Measurements from ENCODE around the gene CCDC158. TPM values are rescaled to one million over a fixed set of nuclear protein-coding genes. Genes with fewer than 3 reads are reported as not detected.
"Not testable (repeated sequence)": the region's sequence is repeated elsewhere in the genome, so short reads cannot be mapped to it uniquely, and the experiment has no call there.

The CCDC158 gene
- total RNA-seq, 2 experiments from 2014 or later: not detected

DNA sequence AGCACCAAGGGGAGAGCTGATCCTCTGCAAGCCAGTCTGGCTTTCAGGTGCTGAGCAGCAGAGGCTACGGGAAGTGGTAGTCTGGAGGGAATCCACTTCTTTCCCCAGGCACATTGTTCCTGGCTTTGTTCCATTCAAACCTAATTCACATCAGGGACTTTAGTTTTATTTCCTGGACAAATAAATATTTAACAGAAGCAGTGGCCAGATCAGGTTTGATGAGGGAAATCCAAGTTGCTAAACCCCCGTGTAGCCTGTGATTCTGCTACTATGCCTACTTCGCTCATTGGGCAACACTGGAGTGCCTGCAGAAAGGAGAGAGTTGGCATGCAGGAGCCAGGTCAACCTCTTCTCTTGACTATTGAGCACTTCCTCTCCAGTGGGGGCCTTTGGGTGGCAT lies 128.2 kb downstream of the CCDC158 start:
- POLR2A ChIA-PET: no interaction called here
- no peak overlapping the region for H3K27ac Mint-ChIP-seq
- H3K36me3 Mint-ChIP-seq (ENCODE audit: low read depth): no peaks in the 10 kb centered on the region
- no peaks in the 10 kb centered on the region for H3K4me1 Mint-ChIP-seq (ENCODE audit: low read depth)
- H3K4me3 Mint-ChIP-seq: no peak overlapping the region
- no peak for TF ChIP-seq CTCF (IDR thresholded peaks at IDR 0.05)
- CTCF ChIA-PET: no interaction called here
- DNase-seq (no peak), ATAC-seq (no peak)
- H3K9me3 Mint-ChIP-seq: peaks cover 6% of the 10 kb centered on the region
- intact Hi-C loops (cut with micrococcal nuclease): no loop called here
- peaks cover 7% of the 10 kb centered on the region for H3K27me3 Mint-ChIP-seq

GRCh38 chr4:76287811-76288210 lies 133.1 kb downstream of the CCDC158 start:
- H3K4me1 Mint-ChIP-seq (ENCODE audit: low read depth); POLR2A ChIA-PET; H3K9me3 Mint-ChIP-seq; H3K27ac Mint-ChIP-seq; H3K36me3 Mint-ChIP-seq (ENCODE audit: low read depth); DNase-seq; H3K4me3 Mint-ChIP-seq; intact Hi-C loops (cut with micrococcal nuclease); ATAC-seq; H3K27me3 Mint-ChIP-seq: not testable (repeated sequence)
- CTCF ChIA-PET: interaction anchor here (0.9 to 1.0 kb wide), 2 partner anchors 91 to 217 kb away, joined by 3 read pairs; no protein-coding TSS in a partner anchor

DNA sequence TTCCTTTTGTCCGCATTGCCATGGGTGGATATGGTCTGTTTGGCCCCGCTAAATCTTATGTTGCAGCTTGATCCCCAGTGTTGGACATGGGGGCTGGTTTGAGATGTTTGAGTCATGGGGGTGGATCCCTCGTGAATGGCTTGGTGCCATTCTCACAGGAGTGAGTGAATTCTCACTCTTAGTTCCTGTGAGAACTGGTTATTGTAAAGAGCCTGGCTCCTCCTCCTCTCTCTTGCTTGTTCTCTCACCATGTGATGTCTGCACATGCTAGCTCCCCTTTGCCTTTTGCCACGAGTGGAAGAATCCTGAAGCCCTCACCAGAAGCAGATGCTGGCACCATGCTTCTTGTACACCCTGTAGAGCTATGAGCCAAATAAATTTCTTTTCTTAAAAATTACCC lies 137.0 kb downstream of the CCDC158 start:
- H3K4me1 Mint-ChIP-seq (ENCODE audit: low read depth): peaks cover 2% of the 10 kb centered on the region
- intact Hi-C loops (cut with micrococcal nuclease): no loop called here
- ATAC-seq: no peak
- TF ChIP-seq CTCF (IDR thresholded peaks at IDR 0.05): no peak
- ChIA-PET CTCF (no interaction called here), POLR2A (no interaction called here)
- H3K27ac Mint-ChIP-seq: no peak overlapping the region
- no peak overlapping the region for H3K4me3 Mint-ChIP-seq
- H3K36me3 Mint-ChIP-seq (ENCODE audit: low read depth): no peaks in the 10 kb centered on the region
- H3K9me3 Mint-ChIP-seq: no peaks in the 10 kb centered on the region
- no peaks in the 10 kb centered on the region for H3K27me3 Mint-ChIP-seq
- DNase-seq: no peak

DNA sequence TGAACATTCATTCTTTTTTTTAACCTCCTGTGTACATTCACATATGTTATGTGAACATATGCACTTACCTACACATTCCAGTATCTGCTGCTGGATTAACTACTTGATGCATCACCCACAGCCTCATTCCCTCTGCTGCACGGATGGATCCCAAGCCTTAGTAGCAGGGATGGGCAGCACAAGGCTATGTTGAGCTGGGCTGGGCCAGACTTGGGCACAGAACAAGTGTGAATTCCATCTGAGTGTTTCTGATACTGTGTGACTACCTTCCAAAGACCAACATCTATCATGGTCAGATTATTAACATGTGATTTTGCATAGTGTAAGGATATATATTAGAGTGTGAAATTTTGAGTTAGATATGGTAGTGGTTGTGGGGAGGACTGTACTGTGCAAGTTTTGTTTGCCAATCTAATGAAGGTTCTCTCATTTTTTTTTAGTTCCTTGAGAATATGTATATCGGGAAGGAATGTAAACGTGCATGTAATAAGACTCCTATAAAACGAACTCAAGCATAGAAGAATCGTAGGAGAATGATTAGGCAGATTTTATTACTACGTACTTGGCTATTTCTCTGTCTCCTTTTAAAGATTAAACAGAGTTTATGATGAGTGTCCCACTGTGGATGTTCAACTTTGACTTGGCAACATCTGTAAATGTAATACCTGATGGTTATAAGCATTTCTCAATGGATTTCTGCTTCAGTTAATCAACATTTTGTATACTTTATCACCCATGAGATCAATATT lies 137.8 kb downstream of the CCDC158 start:
- ChIA-PET CTCF (no interaction called here), POLR2A (no interaction called here)
- Mint-ChIP-seq H3K27ac (no peak overlapping the region), H3K9me3 (no peaks in the 10 kb centered on the region), H3K4me3 (no peak overlapping the region), H3K4me1 (ENCODE audit: low read depth) (peaks cover 2% of the 10 kb centered on the region), H3K36me3 (ENCODE audit: low read depth) (no peaks in the 10 kb centered on the region), H3K27me3 (no peaks in the 10 kb centered on the region)
- intact Hi-C loops (cut with micrococcal nuclease): no loop called here
- TF ChIP-seq CTCF (IDR thresholded peaks at IDR 0.05): no peak
- no peak for DNase-seq
- no peak for ATAC-seq

- H3K4me1 Mint-ChIP-seq (ENCODE audit: low read depth); intact Hi-C loops (cut with micrococcal nuclease); H3K9me3 Mint-ChIP-seq; POLR2A ChIA-PET; H3K27ac Mint-ChIP-seq; H3K27me3 Mint-ChIP-seq; H3K4me3 Mint-ChIP-seq; ATAC-seq; H3K36me3 Mint-ChIP-seq (ENCODE audit: low read depth); DNase-seq: not testable (repeated sequence)
- CTCF ChIA-PET: interaction anchor here (1.1 to 6.2 kb wide), 2 partner anchors 68 to 96 kb away, joined by 3 to 58 read pairs; partner anchors contain the start of gene SCARB2
Measured at GRCh38 chr4:76281594-76281993, 139.3 kb downstream of the CCDC158 start.

Measured in activated CD8-positive, alpha-beta T cell treated with anti-CD3 and anti-CD28 coated beads for 36 hours (primary cell).